Activated naive CD4-positive, alpha-beta T cell treated with anti-CD3 and anti-CD28 coated beads, Interleukin-2, amount 50 U/mL, for 24 hours (primary cell): Measurements from ENCODE around the gene RASAL1.

Source experiments
- H3K27ac Mint-ChIP-seq: one replicate; pipeline ENCODE4 v1.8.0; 2021; ENCODE audit warnings: mild to moderate bottlenecking, mixed read lengths
- H3K27me3 Mint-ChIP-seq: one replicate; pipeline ENCODE4 v1.8.0; 2021; ENCODE audit warnings: mixed read lengths
- H3K36me3 Mint-ChIP-seq: one replicate; pipeline ENCODE4 v1.8.0; 2021; ENCODE audit warnings: mixed read lengths
- H3K4me1 Mint-ChIP-seq: one replicate; pipeline ENCODE4 v1.8.0; 2021; ENCODE audit warnings: mixed read lengths
- H3K4me3 Mint-ChIP-seq: one replicate; pipeline ENCODE4 v1.8.0; 2021; ENCODE audit warnings: mild to moderate bottlenecking, mixed read lengths
- H3K9me3 Mint-ChIP-seq: one replicate; pipeline ENCODE4 v1.8.0; 2021; ENCODE audit warnings: mixed read lengths

RASAL1 gene

DNA sequence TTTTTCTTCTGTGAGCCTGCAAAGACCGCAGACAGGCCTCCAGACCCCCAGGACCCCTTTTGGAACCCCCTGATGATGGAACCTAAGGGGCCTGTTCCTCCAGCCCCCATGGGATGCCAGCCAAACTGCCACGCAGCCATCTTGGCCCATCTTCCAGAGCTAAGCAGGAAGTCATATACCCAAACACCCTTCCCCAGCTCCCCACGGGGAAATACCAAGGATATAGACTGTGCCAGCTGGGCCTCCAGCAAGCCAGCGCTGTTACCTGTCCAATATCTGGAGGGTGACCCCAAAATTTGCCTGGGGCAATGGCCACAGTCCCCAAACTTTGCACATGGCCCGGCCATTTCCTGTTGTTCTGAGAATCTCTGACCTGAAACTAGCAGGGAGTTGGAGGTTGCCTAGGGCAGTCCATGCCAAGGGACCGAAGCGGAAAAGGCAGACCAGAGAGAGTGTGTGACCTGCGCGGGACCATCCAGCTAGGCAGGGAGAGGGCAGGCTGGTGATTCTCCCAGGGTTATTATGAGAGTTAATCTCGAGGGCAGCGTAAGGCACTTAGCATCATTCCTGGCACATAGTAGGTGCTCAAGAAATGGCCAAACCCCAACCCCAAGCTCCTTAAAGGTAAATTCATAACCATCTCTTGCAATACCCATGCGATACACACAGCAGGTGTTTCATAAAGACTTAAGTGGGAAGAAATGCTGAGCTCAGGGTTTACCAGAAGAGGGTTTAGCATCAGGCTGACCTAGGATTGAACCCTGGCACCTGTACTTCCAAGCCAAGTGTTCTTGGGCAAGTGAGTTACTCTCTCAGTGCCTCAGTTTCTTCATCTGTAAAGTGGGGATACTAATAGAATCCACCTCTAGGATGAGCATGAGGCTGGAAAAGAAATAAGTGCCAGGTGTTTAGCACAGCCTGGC, 2.6 kb upstream of the RASAL1 start:
- no peaks in the 10 kb centered on the region for H3K9me3 Mint-ChIP-seq
- H3K4me3 Mint-ChIP-seq, result no peak overlapping the region
- no peaks in the 10 kb centered on the region for H3K27me3 Mint-ChIP-seq
- H3K4me1 Mint-ChIP-seq, result peaks cover 10% of the 10 kb centered on the region
- peak overlapping the region; percentile 46 for H3K27ac Mint-ChIP-seq
- H3K36me3 Mint-ChIP-seq, result no peaks in the 10 kb centered on the region

DNA sequence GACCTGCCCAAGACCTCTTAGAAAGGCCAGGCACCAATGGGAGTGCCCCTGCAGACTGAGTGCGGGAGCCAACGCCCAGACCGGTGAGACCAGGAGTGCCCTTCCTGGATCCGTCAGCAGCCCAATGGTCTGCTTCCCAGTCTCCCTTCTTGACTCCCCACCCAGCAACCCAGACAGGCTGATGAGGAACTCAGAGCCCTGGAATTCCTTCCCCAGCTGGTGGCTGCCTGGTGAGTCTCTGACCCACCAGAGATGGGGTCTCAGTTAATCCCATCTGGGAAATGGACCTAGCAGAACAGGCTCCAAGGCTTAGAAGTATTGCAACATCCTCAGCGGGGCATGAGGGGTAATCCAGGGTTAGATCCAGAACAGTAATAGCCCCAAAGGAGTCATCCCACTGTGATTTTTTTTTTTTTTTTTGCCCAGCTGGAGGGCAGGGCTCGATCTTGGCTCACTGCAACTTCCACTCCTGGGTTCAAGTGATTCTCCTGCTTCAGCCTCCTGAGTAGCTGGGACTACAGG, 1.5 kb upstream of the RASAL1 start:
- Mint-ChIP-seq H3K4me3 (peak overlapping the region; percentile 84), H3K27me3 (no peaks in the 10 kb centered on the region)

DNA sequence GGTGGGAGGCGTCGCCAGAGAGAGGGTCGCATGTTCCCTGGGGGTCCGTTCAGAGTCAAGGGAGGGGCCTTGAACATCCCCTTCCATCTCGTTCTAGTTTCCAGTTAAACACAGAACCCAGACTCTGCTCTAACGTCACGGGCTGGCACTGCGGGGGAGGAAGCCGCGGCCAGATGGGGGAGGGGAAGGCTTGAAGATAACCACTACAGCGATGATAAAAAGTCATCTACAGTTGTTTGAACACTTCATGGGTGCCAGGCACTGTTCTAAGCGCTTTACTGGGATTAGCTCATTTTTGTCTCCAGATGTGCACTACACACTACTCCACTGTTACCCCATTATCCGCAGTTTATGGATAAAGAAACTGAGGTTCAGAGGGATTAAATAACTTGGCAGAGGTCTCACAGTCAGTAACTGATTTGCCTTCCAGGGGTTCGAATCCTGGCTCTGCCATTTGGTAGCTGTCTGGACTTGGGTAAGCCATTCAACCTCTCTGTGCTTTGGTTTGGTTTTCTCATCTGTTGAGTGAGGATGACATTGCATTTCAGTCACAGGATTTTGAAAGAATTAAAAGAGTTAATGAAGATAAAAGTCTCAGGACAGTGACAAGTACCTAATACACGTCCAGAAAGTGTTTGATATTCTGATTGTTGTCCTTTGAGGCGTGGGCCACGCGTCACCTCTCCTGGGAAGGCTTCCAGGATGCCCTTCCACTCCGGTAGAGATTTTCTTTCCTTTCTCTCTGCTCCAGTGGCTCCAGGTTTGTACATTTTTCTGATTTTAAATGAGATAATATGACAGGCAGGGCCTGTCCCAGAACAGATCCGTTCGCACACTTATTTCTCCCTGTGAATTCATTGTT, 798 bp upstream of the RASAL1 start:
- Mint-ChIP-seq H3K27ac (no peak overlapping the region), H3K4me3 (peak overlapping the region; percentile 84), H3K27me3 (no peaks in the 10 kb centered on the region), H3K4me1 (peaks cover 10% of the 10 kb centered on the region), H3K9me3 (no peaks in the 10 kb centered on the region), H3K36me3 (no peaks in the 10 kb centered on the region)

More for the DNA sequence above, 1.5 kb upstream of the RASAL1 start:
- Mint-ChIP-seq H3K27ac (no peak overlapping the region), H3K4me1 (peaks cover 10% of the 10 kb centered on the region), H3K36me3 (no peaks in the 10 kb centered on the region), H3K9me3 (no peaks in the 10 kb centered on the region)

- Mint-ChIP-seq H3K4me3 (peak overlapping the region; percentile 80), H3K36me3 (no peaks in the 10 kb centered on the region), H3K9me3 (no peaks in the 10 kb centered on the region), H3K4me1 (peaks cover 10% of the 10 kb centered on the region), H3K27ac (no peak overlapping the region), H3K27me3 (no peaks in the 10 kb centered on the region)
Observed at GRCh38 chr12:113134521-113134951, 1.0 kb downstream of the RASAL1 start.

DNA sequence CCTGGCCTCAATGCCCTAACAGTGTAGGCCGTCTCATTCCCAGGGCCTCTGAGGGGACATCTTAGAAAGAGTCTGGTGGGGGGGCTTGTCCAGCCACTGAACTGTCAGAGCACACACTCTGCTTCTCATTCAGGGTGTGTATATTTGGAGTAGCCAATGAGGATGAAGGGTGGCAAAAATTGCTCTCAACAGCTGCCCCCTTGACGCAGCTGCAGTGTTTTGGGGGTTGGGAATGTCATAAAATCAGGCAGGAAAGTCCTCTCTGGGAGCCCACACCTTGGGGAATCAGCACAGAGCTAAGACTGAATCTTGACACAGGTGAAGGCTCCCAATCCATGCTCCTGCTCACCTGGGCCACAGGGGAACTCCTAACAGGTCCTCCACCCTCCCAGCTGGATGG, 1.5 kb downstream of the RASAL1 start:
- Mint-ChIP-seq H3K4me1 (peaks cover 10% of the 10 kb centered on the region), H3K4me3 (peak overlapping the region; percentile 36), H3K36me3 (no peaks in the 10 kb centered on the region), H3K27me3 (no peaks in the 10 kb centered on the region), H3K27ac (no peak overlapping the region), H3K9me3 (no peaks in the 10 kb centered on the region)

GRCh38 chr12:113133666-113134065, 1.9 kb downstream of the RASAL1 start:
- no peaks in the 10 kb centered on the region for H3K36me3 Mint-ChIP-seq
- H3K27ac Mint-ChIP-seq, result no peak overlapping the region
- H3K4me1 Mint-ChIP-seq, result peaks cover 10% of the 10 kb centered on the region
- no peak overlapping the region for H3K4me3 Mint-ChIP-seq
- H3K9me3 Mint-ChIP-seq, result no peaks in the 10 kb centered on the region
- no peaks in the 10 kb centered on the region for H3K27me3 Mint-ChIP-seq

DNA sequence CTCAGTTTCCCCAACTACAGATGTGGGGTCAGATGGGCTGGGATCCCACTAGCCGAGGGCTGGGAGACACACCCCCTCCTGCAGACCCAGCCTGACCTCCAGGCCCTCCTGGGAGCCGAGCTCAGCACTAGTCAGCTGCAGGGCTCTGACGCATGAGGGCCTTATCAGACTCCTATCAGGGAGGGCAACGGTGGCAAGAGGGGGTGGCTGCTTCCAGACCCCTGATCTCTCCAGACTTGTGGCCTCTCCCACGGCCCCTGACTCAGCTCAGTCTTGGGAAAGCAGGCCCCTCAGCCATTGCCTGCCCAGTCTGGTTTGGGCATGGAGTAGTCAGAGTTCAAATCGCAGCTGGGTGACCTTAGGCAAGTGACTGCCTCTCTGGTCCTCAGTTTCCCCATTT, 2.5 kb downstream of the RASAL1 start:
- no peaks in the 10 kb centered on the region for H3K27me3 Mint-ChIP-seq
- H3K4me3 Mint-ChIP-seq, result no peak overlapping the region
- no peaks in the 10 kb centered on the region for H3K9me3 Mint-ChIP-seq
- H3K36me3 Mint-ChIP-seq, result no peaks in the 10 kb centered on the region
- H3K4me1 Mint-ChIP-seq, result peaks cover 10% of the 10 kb centered on the region
- no peak overlapping the region for H3K27ac Mint-ChIP-seq

DNA sequence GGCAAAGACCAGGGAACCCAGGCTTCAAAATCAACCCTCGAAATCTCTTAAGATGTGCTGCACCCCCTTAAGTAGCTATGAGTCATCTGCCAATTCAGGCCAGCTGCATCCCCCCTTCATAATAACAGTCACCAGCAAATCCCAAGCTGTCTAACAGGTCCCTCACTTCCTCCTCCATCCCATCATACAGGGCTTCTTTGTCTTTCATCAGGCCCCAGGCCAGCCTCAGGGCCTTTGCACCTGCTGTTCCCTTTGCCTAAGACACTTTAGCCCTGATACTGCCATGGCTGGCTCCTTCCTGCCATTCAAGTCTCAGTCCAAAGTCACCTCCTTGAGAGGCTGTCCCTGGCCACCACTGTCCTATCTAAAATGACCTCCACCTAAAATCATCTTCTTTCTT, 4.0 kb downstream of the RASAL1 start:
- no peak overlapping the region for H3K27ac Mint-ChIP-seq
- H3K36me3 Mint-ChIP-seq, result no peaks in the 10 kb centered on the region
- peaks cover 9% of the 10 kb centered on the region for H3K4me1 Mint-ChIP-seq
- no peak overlapping the region for H3K4me3 Mint-ChIP-seq
- no peaks in the 10 kb centered on the region for H3K27me3 Mint-ChIP-seq
- H3K9me3 Mint-ChIP-seq, result no peaks in the 10 kb centered on the region

GRCh38 chr12:113130457-113131135, 5.0 kb downstream of the RASAL1 start:
- no peaks in the 10 kb centered on the region for H3K4me1 Mint-ChIP-seq
- no peaks in the 10 kb centered on the region for H3K36me3 Mint-ChIP-seq
- H3K27me3 Mint-ChIP-seq, result no peaks in the 10 kb centered on the region
- no peak overlapping the region for H3K27ac Mint-ChIP-seq
- H3K4me3 Mint-ChIP-seq, result no peak overlapping the region
- H3K9me3 Mint-ChIP-seq, result no peaks in the 10 kb centered on the region

DNA sequence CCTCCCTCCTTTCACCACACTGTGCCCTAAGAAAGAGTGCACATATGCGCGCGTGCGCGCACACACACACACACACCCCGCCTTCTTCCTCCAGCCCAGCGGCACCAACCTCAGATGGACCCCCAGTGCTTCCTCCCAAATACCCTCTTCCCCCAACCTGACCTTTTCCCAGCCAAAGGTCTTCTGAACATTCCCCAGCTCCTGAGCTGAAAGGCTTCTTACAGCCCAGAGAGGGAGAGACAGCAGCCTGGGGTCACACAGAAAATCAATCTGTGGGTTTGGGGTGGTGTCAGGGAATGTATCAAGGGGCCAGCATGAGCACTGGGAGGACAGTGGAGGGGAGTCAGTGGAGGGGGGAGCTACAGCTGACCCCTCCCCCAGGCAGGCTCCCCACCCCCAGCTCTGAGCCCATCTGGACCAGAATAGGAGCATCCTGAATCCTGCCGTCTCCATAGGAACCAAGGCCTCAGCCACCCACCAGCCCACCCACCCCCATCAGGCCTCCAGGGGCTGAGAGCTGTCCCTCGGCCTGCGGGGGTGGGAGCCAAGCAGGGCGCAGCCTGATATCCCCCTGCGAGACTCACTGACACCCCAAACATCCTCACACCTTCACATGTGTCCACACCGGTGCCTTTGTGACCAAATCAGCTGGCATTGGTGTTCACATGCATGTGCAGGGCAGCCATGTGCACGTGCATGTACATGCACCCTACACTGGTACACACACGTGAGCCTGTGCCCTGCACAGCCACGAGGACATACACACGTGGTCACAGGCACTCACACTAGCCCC, 5.7 kb downstream of the RASAL1 start:
- Mint-ChIP-seq H3K36me3 (no peaks in the 10 kb centered on the region), H3K9me3 (no peaks in the 10 kb centered on the region), H3K4me1 (no peaks in the 10 kb centered on the region), H3K4me3 (no peak overlapping the region), H3K27me3 (no peaks in the 10 kb centered on the region), H3K27ac (no peak overlapping the region)

DNA sequence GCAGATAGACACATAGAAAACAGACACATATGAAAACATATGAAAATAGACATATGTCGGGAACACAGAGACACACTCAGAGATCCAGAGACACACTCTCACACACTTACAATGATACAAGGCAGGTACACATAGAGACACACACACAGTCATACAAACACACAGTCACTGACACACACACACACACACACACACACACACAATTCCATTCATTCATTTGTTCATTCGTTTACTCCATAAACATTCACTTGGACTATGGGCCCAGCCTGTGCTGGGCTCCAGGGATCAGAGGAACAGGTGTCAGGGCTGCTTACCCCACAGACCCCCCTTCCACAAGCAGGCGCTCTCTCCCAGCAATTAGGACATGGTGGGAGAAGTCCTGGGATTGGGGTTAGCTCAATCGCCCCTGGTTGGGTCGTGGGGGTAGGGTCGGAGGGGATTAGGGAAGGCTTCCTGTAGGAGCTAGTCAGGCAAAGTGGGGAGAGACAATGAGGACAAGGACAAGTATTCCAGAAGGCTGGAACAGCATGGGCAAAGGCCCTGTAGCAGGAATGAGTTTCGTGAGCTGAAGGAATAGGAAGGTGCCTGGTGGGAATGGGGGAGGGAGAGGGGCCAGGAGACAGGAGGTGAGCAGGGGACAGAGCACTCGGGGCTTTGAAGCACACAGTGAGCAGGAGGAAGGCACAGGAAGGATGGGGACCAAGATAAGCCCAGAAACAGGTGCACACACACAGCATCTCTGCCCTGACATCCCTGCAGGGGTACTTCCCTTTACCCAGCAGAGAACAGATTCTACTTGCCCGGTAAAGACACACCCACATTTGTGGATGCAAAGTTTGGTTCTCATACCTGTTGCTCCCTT, 6.5 kb downstream of the RASAL1 start:
- no peaks in the 10 kb centered on the region for H3K27me3 Mint-ChIP-seq
- no peaks in the 10 kb centered on the region for H3K9me3 Mint-ChIP-seq
- no peaks in the 10 kb centered on the region for H3K4me1 Mint-ChIP-seq
- no peaks in the 10 kb centered on the region for H3K36me3 Mint-ChIP-seq
- no peak overlapping the region for H3K27ac Mint-ChIP-seq
- no peak overlapping the region for H3K4me3 Mint-ChIP-seq

DNA sequence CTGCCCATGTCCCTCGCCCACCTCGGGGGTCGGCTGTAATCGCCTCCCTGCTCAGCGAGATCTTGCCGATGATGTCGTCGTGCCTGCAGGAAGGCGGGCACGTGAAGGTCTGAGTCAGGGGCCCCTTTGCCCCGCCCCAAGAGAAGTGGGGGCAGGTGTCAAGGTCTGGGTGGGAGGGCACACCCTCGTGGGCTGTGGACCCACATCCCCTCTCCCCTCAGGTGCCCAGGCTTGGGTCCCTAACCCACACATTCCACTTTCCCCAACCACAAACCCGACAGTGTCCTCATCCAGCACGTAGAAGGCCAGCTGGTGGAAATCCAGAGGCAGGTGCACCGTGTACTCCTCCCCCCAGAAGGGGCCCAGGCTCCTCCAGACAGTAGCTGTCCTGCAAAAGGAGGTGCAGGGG, 7.8 kb downstream of the RASAL1 start:
- Mint-ChIP-seq H3K27ac (no peak overlapping the region), H3K4me3 (no peak overlapping the region), H3K9me3 (peaks cover 6% of the 10 kb centered on the region), H3K36me3 (peaks cover 5% of the 10 kb centered on the region), H3K4me1 (no peaks in the 10 kb centered on the region), H3K27me3 (peaks cover under 1% of the 10 kb centered on the region)

DNA sequence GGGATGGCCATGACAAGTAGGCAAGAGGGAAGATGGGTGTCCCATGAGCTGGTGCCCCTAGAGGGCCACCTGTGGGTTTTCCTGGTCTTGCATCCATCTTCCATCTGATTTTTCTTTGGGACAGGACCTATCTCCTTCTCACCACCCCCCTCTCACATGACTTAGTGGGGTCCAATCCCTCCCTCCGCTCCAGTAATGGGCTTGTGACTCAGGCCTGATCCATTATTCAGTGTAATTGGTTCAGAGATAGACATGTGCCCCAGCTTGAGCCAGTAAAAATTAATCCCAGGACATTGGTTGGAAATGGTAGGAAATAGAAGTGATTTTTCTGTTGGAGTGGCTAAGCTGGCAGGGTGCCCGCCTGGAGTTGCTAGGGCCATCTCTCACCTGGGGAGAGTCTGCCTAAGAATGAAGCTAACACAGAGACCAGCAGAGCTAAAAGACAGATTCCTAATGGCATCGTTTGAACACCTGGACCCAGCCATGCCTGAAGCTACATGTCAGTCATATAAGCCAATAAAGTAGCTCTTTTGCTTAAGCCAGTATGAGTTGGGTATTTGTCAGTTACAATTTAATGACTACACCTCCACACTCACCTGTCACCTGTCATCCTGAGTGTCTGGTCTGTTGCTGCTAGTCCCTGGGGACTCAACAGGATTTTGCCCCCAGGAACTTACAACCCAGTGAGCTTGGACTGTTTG, 14.7 kb downstream of the RASAL1 start:
- Mint-ChIP-seq H3K4me1 (no peaks in the 10 kb centered on the region), H3K36me3 (peaks cover 6% of the 10 kb centered on the region), H3K27ac (no peak overlapping the region), H3K27me3 (peaks cover 2% of the 10 kb centered on the region), H3K4me3 (no peak overlapping the region), H3K9me3 (peaks cover 8% of the 10 kb centered on the region)
